Breast epithelium (tissue), 4 donors: ENCODE results near the gene OR2T33. TPM values are rescaled to one million over a fixed set of nuclear protein-coding genes. Genes with fewer than 3 reads are reported as not detected.
"Not testable (repeated sequence)": the region's sequence is repeated elsewhere in the genome, so short reads cannot be mapped to it uniquely, and the experiment has no call there.

Experiments used
- DNase-seq, 2 donors: peaks; one replicate each; pipeline ENCODE4 v3.0.0-alpha.2; 2019; ENCODE audit warnings: low spot score in 2 of 2
- H3K27ac ChIP-seq, 2 donors: fragments of 200-600 bp; sonication (generic) in 1 of 2; one replicate each; pipeline ENCODE4 v1.5.1; 2016 to 2019; ENCODE audit warnings: mild to moderate bottlenecking in 1 of 2
- H3K27me3 ChIP-seq, 2 donors: fragments of 200-600 bp; sonication (generic) in 1 of 2; one replicate each; pipeline versions ENCODE4 v1.5.1 to v1.6.0; 2017 to 2019; ENCODE audit warnings: control low read depth in 1 of 2, mild to moderate bottlenecking in 1 of 2
- H3K36me3 ChIP-seq: fragments of 200-600 bp; one replicate; pipeline ENCODE4 v1.5.1; 2019
- H3K4me1 ChIP-seq, 2 donors: fragments of 200-600 bp; sonication (generic); one replicate each; pipeline ENCODE4 v1.5.1; 2016 to 2019; ENCODE audit warnings: control low read depth in 1 of 2
- H3K4me3 ChIP-seq, 3 donors: fragments of 200-600 bp; sonication (generic); 1 replicate in 2 of 3; 2 replicates in 1 of 3; pipeline ENCODE4 v1.5.1; 2016 to 2019; ENCODE audit warnings: mild to moderate bottlenecking in 3 of 3, moderate library complexity in 2 of 3
- H3K9me3 ChIP-seq, 2 donors: fragments of 200-600 bp; sonication (generic) in 1 of 2; one replicate each; pipeline ENCODE4 v1.5.1; 2016 to 2019; ENCODE audit warnings: control low read depth in 1 of 2
- POLR2A ChIP-seq: fragments of 450-650 bp; IDR thresholded peaks from one replicate; pipeline ENCODE4 v1.6.1; 2016; ENCODE audit warnings: antibody characterized with exemption, mild to moderate bottlenecking, moderate library complexity
- POLR2AphosphoS5 ChIP-seq, 3 donors: sonication (generic); formaldehyde crosslinking; IDR thresholded peaks; one replicate each; pipeline ENCODE4 v1.6.1; 2017; ENCODE audit warnings: antibody characterized with exemption in 3 of 3
- intact Hi-C: fragments of 100-400 bp; cut with DNase I; formaldehyde crosslinking; loops from one replicate; pipeline ENCODE4 v1.15.1; 2023; ENCODE audit warnings: low total_unique reads
- total RNA-seq, 3 donors: library from RNA; depleted of rRNA; stranded (reverse); fragments of >200 nt; gene quantifications; one replicate each; pipeline ENCODE4 v1.1.0, GENCODE V29; 2016
- TF ChIP-seq, protein P1 (sequence below), 3 donors: fragments of 450-650 bp; IDR thresholded peaks; one replicate each; pipeline ENCODE4 v1.5.1; 2016 to 2017; ENCODE audit warnings: antibody characterized with exemption in 3 of 3, mild to moderate bottlenecking in 3 of 3, moderate library complexity in 3 of 3

OR2T33 gene
- total RNA-seq, 3 donors from 2014 or later: not detected

DNA sequence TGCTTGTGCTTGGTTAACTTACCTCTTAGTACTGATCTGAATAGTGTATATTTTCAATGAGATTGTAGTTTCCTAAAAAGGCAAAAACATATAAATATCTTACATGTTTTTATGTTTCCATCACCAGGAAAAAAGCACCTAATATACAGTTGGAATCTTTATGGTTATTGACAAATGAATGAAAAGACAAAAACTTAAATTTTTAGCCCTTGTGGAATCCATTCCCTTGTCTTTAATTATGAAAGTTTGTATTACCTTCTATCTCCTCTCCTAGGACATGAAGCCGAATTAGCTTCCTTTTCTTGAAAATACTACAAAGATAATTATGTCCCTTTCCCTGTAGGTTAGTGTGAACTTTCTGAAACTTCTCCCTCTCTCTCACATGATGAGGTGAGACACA, 25.5 kb upstream of the OR2T33 start, which contains the start of gene OR2T12:
Gene OR2T12 (minus strand): TSS at position 101 of the 400 bp plus-strand sequence. CDS start 7,846 bp downstream, outside the sequence.
- Histone ChIP-seq H3K27me3 (no peaks in the 10 kb centered on the region), H3K36me3 (no peaks in the 10 kb centered on the region), H3K9me3 (no peaks in the 10 kb centered on the region), H3K27ac (no peak within 1 kb of the TSS), H3K4me1 (no peaks in the 10 kb centered on the region), H3K4me3 (no peak within 1 kb of the TSS)
- intact Hi-C loops: no loop called here
- DNase-seq: no peak
- TF ChIP-seq POLR2AphosphoS5 (IDR thresholded peaks at IDR 0.05): no peak
- no peak for TF ChIP-seq POLR2A
- TF ChIP-seq, protein P1, sequence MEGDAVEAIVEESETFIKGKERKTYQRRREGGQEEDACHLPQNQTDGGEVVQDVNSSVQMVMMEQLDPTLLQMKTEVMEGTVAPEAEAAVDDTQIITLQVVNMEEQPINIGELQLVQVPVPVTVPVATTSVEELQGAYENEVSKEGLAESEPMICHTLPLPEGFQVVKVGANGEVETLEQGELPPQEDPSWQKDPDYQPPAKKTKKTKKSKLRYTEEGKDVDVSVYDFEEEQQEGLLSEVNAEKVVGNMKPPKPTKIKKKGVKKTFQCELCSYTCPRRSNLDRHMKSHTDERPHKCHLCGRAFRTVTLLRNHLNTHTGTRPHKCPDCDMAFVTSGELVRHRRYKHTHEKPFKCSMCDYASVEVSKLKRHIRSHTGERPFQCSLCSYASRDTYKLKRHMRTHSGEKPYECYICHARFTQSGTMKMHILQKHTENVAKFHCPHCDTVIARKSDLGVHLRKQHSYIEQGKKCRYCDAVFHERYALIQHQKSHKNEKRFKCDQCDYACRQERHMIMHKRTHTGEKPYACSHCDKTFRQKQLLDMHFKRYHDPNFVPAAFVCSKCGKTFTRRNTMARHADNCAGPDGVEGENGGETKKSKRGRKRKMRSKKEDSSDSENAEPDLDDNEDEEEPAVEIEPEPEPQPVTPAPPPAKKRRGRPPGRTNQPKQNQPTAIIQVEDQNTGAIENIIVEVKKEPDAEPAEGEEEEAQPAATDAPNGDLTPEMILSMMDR (IDR thresholded peaks at IDR 0.05): no peak

DNA sequence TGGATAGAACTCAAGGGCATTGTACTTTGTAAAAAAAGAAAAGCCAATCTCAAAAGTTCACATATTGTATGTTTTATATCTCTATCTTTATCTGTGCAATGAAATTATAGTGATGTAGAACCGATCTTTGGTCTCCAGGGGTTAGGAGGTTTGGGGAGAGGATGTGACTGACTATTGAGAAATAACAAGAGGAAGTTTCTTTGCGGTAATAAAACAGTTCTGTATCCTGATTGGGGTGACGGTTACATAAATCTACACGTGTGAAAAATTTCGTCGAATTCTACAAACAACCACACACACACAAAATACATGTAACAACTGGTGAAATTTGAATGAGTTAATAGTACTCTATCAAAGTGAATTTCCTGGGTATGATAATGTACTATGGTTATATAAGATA, 10.6 kb upstream of the OR2T33 start:
- Histone ChIP-seq H3K4me3 (no peak overlapping the region), H3K4me1 (no peaks in the 10 kb centered on the region)
- TF ChIP-seq, protein P1 (IDR thresholded peaks at IDR 0.05): no peak
- TF ChIP-seq POLR2AphosphoS5 (IDR thresholded peaks at IDR 0.05): no peak
- TF ChIP-seq POLR2A: no peak

DNA sequence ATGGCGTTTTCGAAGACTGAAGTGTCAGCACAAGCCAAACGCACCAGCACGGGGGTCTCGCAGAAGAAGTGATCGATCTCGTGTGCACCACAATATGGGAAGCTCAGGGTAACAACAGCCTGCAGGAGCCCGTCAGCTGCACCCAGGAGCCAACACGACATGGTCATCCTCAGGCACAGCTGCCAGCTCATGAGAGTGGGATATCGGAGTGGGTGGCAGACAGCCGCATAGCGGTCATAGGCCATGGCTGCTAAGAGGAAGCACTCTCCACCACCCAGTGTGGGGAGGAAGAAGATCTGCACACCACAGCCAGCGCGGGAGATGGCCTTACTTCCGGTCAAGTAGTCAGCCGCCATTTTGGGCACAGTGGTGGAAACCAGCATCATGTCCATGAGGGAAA, 4.6 kb downstream of the OR2T33 start:
- H3K4me1 ChIP-seq, H3K4me3 ChIP-seq, H3K27me3 ChIP-seq, DNase-seq, H3K9me3 ChIP-seq, H3K36me3 ChIP-seq, intact Hi-C loops, H3K27ac ChIP-seq: not testable (repeated sequence)

More for the DNA sequence above, 10.6 kb upstream of the OR2T33 start:
- no peak overlapping the region for H3K27ac ChIP-seq
- DNase-seq: no peak
- intact Hi-C loops: no loop called here
- no peaks in the 10 kb centered on the region for H3K27me3 ChIP-seq
- H3K9me3 ChIP-seq: no peaks in the 10 kb centered on the region
- no peaks in the 10 kb centered on the region for H3K36me3 ChIP-seq

DNA sequence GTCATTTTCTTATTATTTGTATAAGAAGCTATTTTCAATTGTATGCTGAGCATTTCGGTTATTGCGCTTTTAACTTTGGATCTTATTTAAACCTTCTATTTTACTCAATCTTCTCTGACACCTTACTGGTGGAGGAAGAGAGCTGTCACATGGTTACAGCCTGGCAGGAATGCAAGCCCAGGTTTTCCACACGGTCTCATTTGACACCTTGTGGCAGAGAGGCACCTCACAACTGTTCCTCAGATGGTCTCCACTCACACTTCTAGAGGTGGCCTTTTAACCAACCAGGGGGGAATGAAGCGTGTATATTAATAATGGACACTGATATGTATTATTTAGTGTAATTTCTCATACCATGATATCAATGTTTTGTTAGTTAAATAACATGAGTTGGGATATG, 9.6 kb downstream of the OR2T33 start:
- TF ChIP-seq POLR2AphosphoS5 (IDR thresholded peaks at IDR 0.05) (no peak), POLR2A (no peak)
- TF ChIP-seq, protein P1 (IDR thresholded peaks at IDR 0.05): no peak
- intact Hi-C loops: no loop called here
- H3K36me3 ChIP-seq: no peaks in the 10 kb centered on the region
- H3K27ac ChIP-seq: no peak overlapping the region
- H3K4me1 ChIP-seq: no peaks in the 10 kb centered on the region
- H3K4me3 ChIP-seq: no peak overlapping the region
- no peaks in the 10 kb centered on the region for H3K27me3 ChIP-seq
- DNase-seq: no peak
- H3K9me3 ChIP-seq: no peaks in the 10 kb centered on the region

DNA sequence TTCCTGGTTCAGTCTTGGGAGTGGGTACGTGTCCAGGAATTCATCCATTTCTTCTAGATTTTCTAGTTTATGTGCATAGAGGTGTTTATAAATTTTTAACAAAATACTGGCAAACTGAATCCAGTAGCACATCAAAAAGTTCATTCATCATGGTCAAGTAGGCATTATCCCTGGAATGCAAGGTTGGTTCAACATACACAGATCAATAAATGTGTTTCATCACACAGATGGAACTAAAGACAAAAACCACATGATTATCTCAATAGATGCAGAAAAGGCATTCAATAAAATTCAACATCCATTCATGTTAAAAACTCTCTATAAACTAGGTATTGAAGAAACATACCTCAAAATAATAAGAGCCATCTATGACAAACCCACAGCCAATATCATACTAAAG, 18.5 kb downstream of the OR2T33 start:
- DNase-seq, intact Hi-C loops, H3K4me1 ChIP-seq, H3K27me3 ChIP-seq, H3K27ac ChIP-seq, H3K36me3 ChIP-seq, H3K4me3 ChIP-seq: not testable (repeated sequence)
- peaks cover 0 to 17% of the 10 kb centered on the region in 2 donors for H3K9me3 ChIP-seq

DNA sequence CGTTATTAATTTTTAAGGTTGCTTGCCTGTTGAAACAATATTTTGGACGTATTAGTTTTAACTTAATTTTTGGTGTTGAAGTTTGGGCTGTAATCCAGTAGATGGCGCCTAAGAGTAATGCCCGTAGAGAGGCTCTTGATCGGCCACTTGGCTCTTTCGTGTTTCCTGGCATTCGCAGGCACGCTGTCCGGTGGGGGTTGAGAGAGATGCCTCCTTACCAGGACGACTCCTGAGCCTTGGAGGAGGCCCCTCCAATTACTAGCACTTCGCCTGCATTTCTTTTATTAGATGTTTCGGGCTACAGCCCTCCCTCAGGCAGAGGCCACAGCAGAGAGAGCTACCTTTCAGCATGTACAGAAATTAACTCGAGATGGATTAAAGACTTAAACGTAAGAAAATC, 34.6 kb downstream of the OR2T33 start:
- H3K36me3 ChIP-seq: no peaks in the 10 kb centered on the region

More for the DNA sequence above, 34.6 kb downstream of the OR2T33 start:
- Histone ChIP-seq H3K4me1 (no peaks in the 10 kb centered on the region), H3K4me3 (no peak overlapping the region), H3K9me3 (peaks cover 0 to 7% of the 10 kb centered on the region in 2 donors), H3K27me3 (no peaks in the 10 kb centered on the region), H3K27ac (no peak overlapping the region)
- no peak for DNase-seq
- TF ChIP-seq POLR2AphosphoS5 (IDR thresholded peaks at IDR 0.05): no peak
- TF ChIP-seq, protein P1 (IDR thresholded peaks at IDR 0.05): no peak
- no peak for TF ChIP-seq POLR2A
- intact Hi-C loops: no loop called here
